Lower leg skin (tissue), 3 donors: ENCODE measurements around the gene TAGAP.

Experiments used
- CTCF ChIP-seq, 3 donors: fragments of 450-650 bp; IDR thresholded peaks; one replicate each; pipeline ENCODE4 v1.5.1; 2016; ENCODE audit warnings: antibody characterized with exemption in 3 of 3, mild to moderate bottlenecking in 3 of 3, moderate library complexity in 2 of 3
- POLR2A ChIP-seq, 2 donors: fragments of 450-650 bp; IDR thresholded peaks; one replicate each; pipeline ENCODE4 v1.6.1; 2016 to 2017; ENCODE audit warnings: antibody characterized with exemption in 2 of 2, mild to moderate bottlenecking in 1 of 2, moderate library complexity in 1 of 2

DNA sequence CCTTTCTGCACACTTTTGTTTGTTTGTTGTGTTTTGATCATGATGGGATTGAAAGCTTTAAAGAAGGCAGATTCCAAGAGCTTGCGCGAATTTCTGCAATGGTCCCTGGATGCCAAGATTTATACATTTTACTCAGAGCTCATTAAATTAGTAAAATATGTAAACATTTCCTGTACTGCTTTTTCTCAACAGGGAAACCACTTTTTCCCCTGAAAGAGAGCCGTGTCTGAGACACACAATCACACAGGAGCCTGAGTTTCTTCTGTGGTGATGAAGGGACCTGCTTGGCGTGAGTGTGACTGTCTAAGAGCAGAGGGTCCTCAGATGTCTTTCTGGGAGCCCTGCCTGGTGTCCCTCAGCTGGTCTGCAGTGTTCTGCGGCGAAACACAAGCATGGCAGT, 12.1 kb upstream of the TAGAP start:
- TF ChIP-seq POLR2A (IDR thresholded peaks at IDR 0.05) (no peak), CTCF (IDR thresholded peaks at IDR 0.05) (no peak)
